ENCODE results near the gene GJC2.

Gene GJC2

DNA sequence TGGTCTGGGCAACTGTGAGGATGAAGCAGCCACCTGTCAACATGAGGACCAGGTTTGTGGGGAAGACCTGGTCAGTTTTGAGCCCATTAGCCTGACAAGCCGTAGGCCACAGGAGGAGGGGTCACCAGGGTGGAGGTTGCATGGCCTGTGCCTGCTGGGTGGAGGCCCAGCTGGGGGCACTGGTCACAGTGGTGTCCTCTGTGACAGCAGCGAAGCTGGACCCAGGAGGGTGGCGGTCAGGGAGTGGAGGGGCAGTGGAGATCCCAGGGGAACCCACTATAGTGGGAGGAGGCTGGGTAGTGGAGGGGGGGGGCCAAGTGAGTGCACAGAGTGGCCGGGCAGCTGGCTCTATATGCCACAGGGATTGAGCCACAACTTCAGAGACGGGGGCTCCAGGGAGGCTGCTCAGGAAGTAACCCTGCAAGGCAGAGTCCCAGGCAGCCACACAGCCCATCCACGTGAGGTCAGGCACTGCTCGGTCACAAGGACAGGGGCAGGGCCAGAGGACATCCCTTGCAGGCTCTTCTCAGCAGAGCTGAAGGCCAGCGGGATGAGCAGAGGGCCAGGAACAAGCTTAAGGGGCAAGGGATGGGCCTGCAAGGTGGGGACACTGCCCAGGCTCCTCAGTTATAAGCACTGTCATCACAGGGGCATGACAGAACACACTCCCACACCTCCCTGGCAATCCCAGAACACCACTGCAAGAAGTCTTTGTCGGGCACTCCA is 44.3 kb upstream of the GJC2 start:
- H2BK12ac ChIP-seq (ENCODE audit: low read length), result no peak overlapping the region
- H2BK5ac ChIP-seq (ENCODE audit: low read length), result no peak overlapping the region
- H2BK15ac ChIP-seq (ENCODE audit: low read length), result no peak overlapping the region
- peak overlapping the region; percentile 33 for H2AK5ac ChIP-seq (ENCODE audit: low read depth, low read length)
- peaks cover 24 to 47% of the 10 kb centered on the region in 2 donors for H3K36me3 ChIP-seq (replicated peaks in 1 of 2; ENCODE audit: control insufficient read depth in 2 of 2, insufficient read depth in 2 of 2, low read length in 2 of 2)
- H3K14ac ChIP-seq (ENCODE audit: low read length), result no peak overlapping the region
- H2AFZ ChIP-seq (ENCODE audit: low read length), result no peak overlapping the region
- H3K27ac ChIP-seq (replicated peaks; ENCODE audit: low read length), result no peak overlapping the region
- no peak for DNase-seq (ENCODE audit: low spot score)
- H3K27me3 ChIP-seq (ENCODE audit: control insufficient read depth in 3 of 3, insufficient read depth in 3 of 3, low read depth in 1 of 3, low read length in 3 of 3), result peaks cover 0 to 2% (median 0%) of the 10 kb centered on the region in 3 experiments
- H3K4ac ChIP-seq (ENCODE audit: low read length), result no peak overlapping the region
- no peak overlapping the region for H3K23ac ChIP-seq (ENCODE audit: low read depth, low read length, poor library complexity)
- H4K8ac ChIP-seq (ENCODE audit: low read depth, low read length), result peak overlapping the region; percentile 31
- H3K9me3 ChIP-seq (replicated peaks in 1 of 2; ENCODE audit: control insufficient read depth in 2 of 2, insufficient read depth in 1 of 2, low read depth in 1 of 2, low read length in 2 of 2), result no peaks in the 10 kb centered on the region
- H3K9ac ChIP-seq (ENCODE audit: low read depth, low read length, poor library complexity), result peak overlapping the region; percentile 53
- H3K4me1 ChIP-seq (ENCODE audit: control insufficient read depth in 2 of 2, insufficient read depth in 1 of 2, low read depth in 1 of 2, low read length in 2 of 2), result peaks cover 8 to 13% of the 10 kb centered on the region in 2 donors
- peaks cover 28% of the 10 kb centered on the region for H3K79me1 ChIP-seq (ENCODE audit: low read depth, low read length)
- no peak overlapping the region for H3K4me3 ChIP-seq (ENCODE audit: low read length in 2 of 2)
- H2BK120ac ChIP-seq (ENCODE audit: low read depth, low read length), result no peak overlapping the region
- H3K18ac ChIP-seq (ENCODE audit: low read length), result no peak overlapping the region
- WGBS, 2 donors (ENCODE audit: extremely low coverage in 2 of 2, insufficient read length in 2 of 2, insufficient replicate concordance in 1 of 2), result no CpG with 5 or more reads among the region's 9 CpGs
- H4K91ac ChIP-seq (ENCODE audit: low read depth, low read length, poor library complexity), result no peak overlapping the region
- H3K4me2 ChIP-seq (ENCODE audit: insufficient read depth, low read length, poor library complexity, severe bottlenecking), result no peak overlapping the region

- Histone ChIP-seq H4K8ac (ENCODE audit: low read depth, low read length) (no peak overlapping the region), H3K9me3 (replicated peaks in 1 of 2; ENCODE audit: control insufficient read depth in 2 of 2, insufficient read depth in 1 of 2, low read depth in 1 of 2, low read length in 2 of 2) (no peaks in the 10 kb centered on the region), H3K36me3 (replicated peaks in 1 of 2; ENCODE audit: control insufficient read depth in 2 of 2, insufficient read depth in 2 of 2, low read length in 2 of 2) (peaks cover 18 to 39% of the 10 kb centered on the region in 2 donors), H3K23ac (ENCODE audit: low read depth, low read length, poor library complexity) (no peak overlapping the region), H3K14ac (ENCODE audit: low read length) (no peak overlapping the region), H2BK120ac (ENCODE audit: low read depth, low read length) (no peak overlapping the region), H3K4me2 (ENCODE audit: insufficient read depth, low read length, poor library complexity, severe bottlenecking) (no peak overlapping the region), H3K27ac (replicated peaks; ENCODE audit: low read length) (no peak overlapping the region), H4K91ac (ENCODE audit: low read depth, low read length, poor library complexity) (no peak overlapping the region), H3K4me1 (ENCODE audit: control insufficient read depth in 2 of 2, insufficient read depth in 1 of 2, low read depth in 1 of 2, low read length in 2 of 2) (peaks cover 8 to 13% of the 10 kb centered on the region in 2 donors), H3K4ac (ENCODE audit: low read length) (no peak overlapping the region), H2BK15ac (ENCODE audit: low read length) (no peak overlapping the region), H3K4me3 (ENCODE audit: low read length in 2 of 2) (peak overlapping the region in 1 of 2 donors; percentile 2), H3K18ac (ENCODE audit: low read length) (no peak overlapping the region), H2BK5ac (ENCODE audit: low read length) (no peak overlapping the region), H3K27me3 (ENCODE audit: control insufficient read depth in 3 of 3, insufficient read depth in 3 of 3, low read depth in 1 of 3, low read length in 3 of 3) (peaks cover 0 to 2% (median 0%) of the 10 kb centered on the region in 3 experiments), H3K79me1 (ENCODE audit: low read depth, low read length) (peaks cover 28% of the 10 kb centered on the region), H3K9ac (ENCODE audit: low read depth, low read length, poor library complexity) (no peak overlapping the region), H2BK12ac (ENCODE audit: low read length) (no peak overlapping the region), H2AK5ac (ENCODE audit: low read depth, low read length) (no peak overlapping the region), H2AFZ (ENCODE audit: low read length) (no peak overlapping the region)
- no peak for DNase-seq (ENCODE audit: low spot score)
- WGBS, 2 donors (ENCODE audit: extremely low coverage in 2 of 2, insufficient read length in 2 of 2, insufficient replicate concordance in 1 of 2), result no CpG with 5 or more reads among the region's 8 CpGs
Measured at GRCh38 chr1:228105996-228106799, 43.5 kb upstream of the GJC2 start.

DNA sequence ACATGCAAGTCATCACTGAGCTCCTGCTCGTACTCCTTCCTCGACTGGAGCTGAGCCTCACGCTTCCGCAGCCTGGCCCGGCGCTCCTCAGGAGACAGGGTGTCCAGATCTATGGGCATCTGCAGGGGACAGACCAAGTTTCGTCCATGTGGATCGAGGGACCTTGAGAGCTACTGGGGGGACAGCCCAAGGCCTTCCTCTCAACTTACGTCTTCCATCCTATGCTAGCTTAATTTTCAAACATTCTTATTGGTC is 43.0 kb upstream of the GJC2 start:
- no peak overlapping the region for H2BK5ac ChIP-seq (ENCODE audit: low read length)
- H2AFZ ChIP-seq (ENCODE audit: low read length), result no peak overlapping the region
- DNase-seq (ENCODE audit: low spot score), result no peak
- H3K36me3 ChIP-seq (replicated peaks in 1 of 2; ENCODE audit: control insufficient read depth in 2 of 2, insufficient read depth in 2 of 2, low read length in 2 of 2), result peaks cover 18 to 35% of the 10 kb centered on the region in 2 donors
- H2BK12ac ChIP-seq (ENCODE audit: low read length), result no peak overlapping the region
- peaks cover 25% of the 10 kb centered on the region for H3K79me1 ChIP-seq (ENCODE audit: low read depth, low read length)
- H4K91ac ChIP-seq (ENCODE audit: low read depth, low read length, poor library complexity), result no peak overlapping the region
- H2BK120ac ChIP-seq (ENCODE audit: low read depth, low read length), result no peak overlapping the region
- H3K4ac ChIP-seq (ENCODE audit: low read length), result no peak overlapping the region
- peaks cover 8 to 13% of the 10 kb centered on the region in 2 donors for H3K4me1 ChIP-seq (ENCODE audit: control insufficient read depth in 2 of 2, insufficient read depth in 1 of 2, low read depth in 1 of 2, low read length in 2 of 2)
- no peak overlapping the region for H3K18ac ChIP-seq (ENCODE audit: low read length)
- H3K27ac ChIP-seq (replicated peaks; ENCODE audit: low read length), result no peak overlapping the region
- no peak overlapping the region for H2AK5ac ChIP-seq (ENCODE audit: low read depth, low read length)
- no peak overlapping the region for H3K14ac ChIP-seq (ENCODE audit: low read length)
- WGBS, 2 donors (ENCODE audit: extremely low coverage in 2 of 2, insufficient read length in 2 of 2, insufficient replicate concordance in 1 of 2), result no CpG with 5 or more reads among the region's 9 CpGs
- H4K8ac ChIP-seq (ENCODE audit: low read depth, low read length), result no peak overlapping the region
- no peak overlapping the region for H2BK15ac ChIP-seq (ENCODE audit: low read length)
- no peak overlapping the region for H3K9ac ChIP-seq (ENCODE audit: low read depth, low read length, poor library complexity)
- no peak overlapping the region for H3K4me2 ChIP-seq (ENCODE audit: insufficient read depth, low read length, poor library complexity, severe bottlenecking)
- no peak overlapping the region for H3K4me3 ChIP-seq (ENCODE audit: low read length in 2 of 2)
- H3K9me3 ChIP-seq (replicated peaks in 1 of 2; ENCODE audit: control insufficient read depth in 2 of 2, insufficient read depth in 1 of 2, low read depth in 1 of 2, low read length in 2 of 2), result no peaks in the 10 kb centered on the region
- no peak overlapping the region for H3K23ac ChIP-seq (ENCODE audit: low read depth, low read length, poor library complexity)
- H3K27me3 ChIP-seq (ENCODE audit: control insufficient read depth in 3 of 3, insufficient read depth in 3 of 3, low read depth in 1 of 3, low read length in 3 of 3), result peaks cover 0 to 2% (median 0%) of the 10 kb centered on the region in 3 experiments

GRCh38 chr1:228107636-228108035 is 42.1 kb upstream of the GJC2 start:
- Histone ChIP-seq H2BK15ac (ENCODE audit: low read length) (no peak overlapping the region), H3K36me3 (replicated peaks in 1 of 2; ENCODE audit: control insufficient read depth in 2 of 2, insufficient read depth in 2 of 2, low read length in 2 of 2) (peaks cover 18 to 35% of the 10 kb centered on the region in 2 donors), H2AFZ (ENCODE audit: low read length) (no peak overlapping the region), H3K79me1 (ENCODE audit: low read depth, low read length) (peaks cover 18% of the 10 kb centered on the region), H3K23ac (ENCODE audit: low read depth, low read length, poor library complexity) (no peak overlapping the region), H3K4me2 (ENCODE audit: insufficient read depth, low read length, poor library complexity, severe bottlenecking) (no peak overlapping the region), H3K27me3 (ENCODE audit: control insufficient read depth in 3 of 3, insufficient read depth in 3 of 3, low read depth in 1 of 3, low read length in 3 of 3) (peaks cover 0 to 2% (median 0%) of the 10 kb centered on the region in 3 experiments), H3K9me3 (replicated peaks in 1 of 2; ENCODE audit: control insufficient read depth in 2 of 2, insufficient read depth in 1 of 2, low read depth in 1 of 2, low read length in 2 of 2) (no peaks in the 10 kb centered on the region), H2BK120ac (ENCODE audit: low read depth, low read length) (no peak overlapping the region), H2AK5ac (ENCODE audit: low read depth, low read length) (no peak overlapping the region), H4K91ac (ENCODE audit: low read depth, low read length, poor library complexity) (no peak overlapping the region), H3K4me3 (ENCODE audit: low read length in 2 of 2) (peak overlapping the region in 1 of 2 donors; percentile 86), H3K27ac (replicated peaks; ENCODE audit: low read length) (no peak overlapping the region), H3K18ac (ENCODE audit: low read length) (no peak overlapping the region), H3K4ac (ENCODE audit: low read length) (no peak overlapping the region), H4K8ac (ENCODE audit: low read depth, low read length) (no peak overlapping the region), H2BK12ac (ENCODE audit: low read length) (no peak overlapping the region), H3K9ac (ENCODE audit: low read depth, low read length, poor library complexity) (no peak overlapping the region), H2BK5ac (ENCODE audit: low read length) (no peak overlapping the region), H3K4me1 (ENCODE audit: control insufficient read depth in 2 of 2, insufficient read depth in 1 of 2, low read depth in 1 of 2, low read length in 2 of 2) (peaks cover 8 to 13% of the 10 kb centered on the region in 2 donors), H3K14ac (ENCODE audit: low read length) (no peak overlapping the region)
- DNase-seq (ENCODE audit: low spot score), result no peak
- no CpG with 5 or more reads among the region's 19 CpGs for WGBS, 2 donors (ENCODE audit: extremely low coverage in 2 of 2, insufficient read length in 2 of 2, insufficient replicate concordance in 1 of 2)
